GM10266 (cell line): ENCODE results near the gene CNIH2.
A peak's percentile ranks its signal among the peaks of the same experiment; 100 is the strongest.

Source experiments
- DNase-seq: peaks from one replicate; pipeline ENCODE4 v3.0.0; 2012; ENCODE audit errors: extremely low spot score
- TF ChIP-seq, protein P1 (sequence below): IDR thresholded peaks from 2 replicates; pipeline ENCODE4 v1.5.1; 2012; ENCODE audit warnings: mild to moderate bottlenecking, low read depth; ENCODE audit not compliant: control insufficient read depth, insufficient read depth; ENCODE audit errors: missing control alignments

Gene CNIH2

DNA sequence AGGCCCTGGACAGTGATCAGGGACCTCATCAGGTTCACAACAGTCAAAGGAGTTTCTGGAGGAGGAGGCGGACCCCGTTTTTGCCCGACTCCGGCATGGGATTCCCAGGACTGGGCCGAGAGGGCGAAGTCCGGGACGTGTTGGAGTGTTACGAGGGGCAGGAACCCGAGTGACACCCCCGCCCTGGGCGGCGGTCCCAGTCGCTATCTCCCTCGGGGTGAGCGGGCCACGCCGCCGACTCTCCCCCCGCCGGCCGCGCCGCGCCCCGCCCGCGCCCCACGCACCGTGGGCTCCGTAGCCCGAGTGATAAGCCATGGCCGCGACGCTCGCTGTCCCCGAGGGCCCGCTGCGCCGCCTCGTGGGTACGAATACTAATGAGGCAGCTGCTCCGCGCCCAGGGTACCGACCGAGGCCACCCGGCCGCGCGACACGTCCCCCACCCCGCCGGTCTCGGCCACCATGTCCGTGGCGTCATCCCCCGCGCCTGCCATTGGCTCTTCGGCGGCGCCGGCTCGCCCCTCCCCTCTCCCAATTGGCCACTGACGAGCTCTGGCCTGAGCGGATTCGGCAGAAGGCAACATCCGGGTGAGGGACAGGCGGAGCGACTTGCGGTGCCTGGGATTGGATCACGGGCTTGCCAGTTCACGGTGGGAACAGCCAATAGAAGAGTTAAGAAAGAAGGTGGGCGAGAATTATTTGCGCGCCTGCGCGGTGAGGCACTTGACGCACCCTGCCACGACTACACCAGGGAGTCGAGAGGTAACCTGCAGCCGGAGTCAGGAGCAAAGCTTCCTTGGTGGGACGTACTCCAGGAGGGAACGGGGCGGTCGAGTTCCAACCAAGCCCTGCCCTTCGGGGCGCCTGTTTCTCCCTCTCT is 10.9 kb downstream of the CNIH2 start, which contains the start of gene YIF1A:
YIF1A (minus strand) TSS at position 473 of the 877 bp plus-strand sequence; CDS start at position 315, 158 bp downstream.
- TF ChIP-seq, protein P1, sequence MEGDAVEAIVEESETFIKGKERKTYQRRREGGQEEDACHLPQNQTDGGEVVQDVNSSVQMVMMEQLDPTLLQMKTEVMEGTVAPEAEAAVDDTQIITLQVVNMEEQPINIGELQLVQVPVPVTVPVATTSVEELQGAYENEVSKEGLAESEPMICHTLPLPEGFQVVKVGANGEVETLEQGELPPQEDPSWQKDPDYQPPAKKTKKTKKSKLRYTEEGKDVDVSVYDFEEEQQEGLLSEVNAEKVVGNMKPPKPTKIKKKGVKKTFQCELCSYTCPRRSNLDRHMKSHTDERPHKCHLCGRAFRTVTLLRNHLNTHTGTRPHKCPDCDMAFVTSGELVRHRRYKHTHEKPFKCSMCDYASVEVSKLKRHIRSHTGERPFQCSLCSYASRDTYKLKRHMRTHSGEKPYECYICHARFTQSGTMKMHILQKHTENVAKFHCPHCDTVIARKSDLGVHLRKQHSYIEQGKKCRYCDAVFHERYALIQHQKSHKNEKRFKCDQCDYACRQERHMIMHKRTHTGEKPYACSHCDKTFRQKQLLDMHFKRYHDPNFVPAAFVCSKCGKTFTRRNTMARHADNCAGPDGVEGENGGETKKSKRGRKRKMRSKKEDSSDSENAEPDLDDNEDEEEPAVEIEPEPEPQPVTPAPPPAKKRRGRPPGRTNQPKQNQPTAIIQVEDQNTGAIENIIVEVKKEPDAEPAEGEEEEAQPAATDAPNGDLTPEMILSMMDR: peak; percentile 16
- peak; percentile 100 for DNase-seq

DNA sequence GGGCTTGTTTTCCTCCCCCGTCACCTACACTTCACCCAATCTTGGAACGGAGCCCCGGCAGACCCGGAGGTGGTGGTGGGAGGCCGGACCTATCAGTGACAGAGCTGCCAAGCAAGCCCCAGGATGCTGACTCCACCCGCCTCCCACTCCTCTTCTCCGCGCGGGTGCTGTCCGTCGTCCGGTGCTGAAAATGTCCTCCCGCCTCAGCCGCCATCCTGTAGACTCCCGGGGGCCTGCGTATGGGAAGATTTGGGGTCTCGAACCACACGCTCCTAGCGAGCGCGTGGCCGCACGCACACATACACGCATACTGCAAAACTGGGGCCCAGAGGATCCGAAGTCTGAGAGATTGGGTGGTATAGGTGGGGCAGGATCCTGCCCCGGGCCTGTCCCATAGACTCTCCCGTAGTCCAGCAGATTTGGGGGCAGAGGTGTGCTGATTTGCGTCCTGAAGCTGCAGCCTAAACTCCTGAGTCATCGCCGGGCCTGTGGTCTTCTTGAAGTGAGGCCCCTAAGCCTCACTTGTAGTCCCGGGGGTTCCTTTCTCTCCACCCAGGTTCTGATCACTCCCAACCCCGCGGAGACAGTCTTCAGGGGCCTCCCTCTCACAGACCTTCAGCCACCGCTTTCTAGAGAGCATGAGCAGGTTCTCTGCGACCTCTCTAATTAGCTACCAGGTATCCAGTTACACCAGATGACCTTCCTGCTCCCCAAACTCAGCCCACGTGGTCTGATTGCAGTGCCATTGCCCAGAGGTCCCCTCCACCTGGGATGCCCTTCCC is 11.8 kb downstream of the CNIH2 start:
- peak; percentile 97 for DNase-seq
- TF ChIP-seq, protein P1: no peak

DNA sequence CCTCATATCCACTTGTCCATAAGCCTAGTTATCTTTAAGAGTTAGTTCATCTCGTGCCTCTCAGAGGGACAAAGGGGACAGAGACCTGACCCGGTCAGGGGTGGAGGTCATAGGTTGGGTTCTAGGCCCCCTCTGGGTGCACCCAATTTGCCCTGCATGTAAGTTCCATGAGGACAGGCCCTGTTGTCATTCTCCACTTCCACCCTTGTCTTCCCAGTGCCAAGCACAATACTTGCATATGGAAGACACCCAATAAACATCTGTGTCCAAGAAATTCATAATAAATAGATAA is 12.3 kb downstream of the CNIH2 start:
- no peak for DNase-seq
- TF ChIP-seq, protein P1: no peak

DNA sequence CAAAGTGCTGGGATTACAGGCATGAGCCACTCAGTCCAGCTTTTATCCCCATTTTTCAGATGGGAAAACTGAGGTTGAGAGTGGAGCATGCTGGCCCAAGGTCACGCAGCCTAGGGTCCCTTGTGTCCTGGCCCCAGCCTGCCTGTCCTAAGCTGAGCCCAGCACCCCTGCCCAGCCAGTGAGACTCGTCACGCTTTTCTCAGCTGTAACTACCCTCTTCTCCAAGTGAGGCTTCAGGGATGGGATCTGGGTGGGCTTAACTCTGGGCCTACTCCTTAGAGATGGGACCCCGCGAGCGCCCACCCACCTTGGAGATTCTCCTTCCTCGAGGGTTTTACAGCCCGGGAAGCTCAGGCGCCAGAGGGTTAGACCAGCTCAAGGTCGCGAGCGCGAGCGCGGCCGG is 13.3 kb downstream of the CNIH2 start:
- TF ChIP-seq, protein P1: no peak
- DNase-seq: no peak

DNA sequence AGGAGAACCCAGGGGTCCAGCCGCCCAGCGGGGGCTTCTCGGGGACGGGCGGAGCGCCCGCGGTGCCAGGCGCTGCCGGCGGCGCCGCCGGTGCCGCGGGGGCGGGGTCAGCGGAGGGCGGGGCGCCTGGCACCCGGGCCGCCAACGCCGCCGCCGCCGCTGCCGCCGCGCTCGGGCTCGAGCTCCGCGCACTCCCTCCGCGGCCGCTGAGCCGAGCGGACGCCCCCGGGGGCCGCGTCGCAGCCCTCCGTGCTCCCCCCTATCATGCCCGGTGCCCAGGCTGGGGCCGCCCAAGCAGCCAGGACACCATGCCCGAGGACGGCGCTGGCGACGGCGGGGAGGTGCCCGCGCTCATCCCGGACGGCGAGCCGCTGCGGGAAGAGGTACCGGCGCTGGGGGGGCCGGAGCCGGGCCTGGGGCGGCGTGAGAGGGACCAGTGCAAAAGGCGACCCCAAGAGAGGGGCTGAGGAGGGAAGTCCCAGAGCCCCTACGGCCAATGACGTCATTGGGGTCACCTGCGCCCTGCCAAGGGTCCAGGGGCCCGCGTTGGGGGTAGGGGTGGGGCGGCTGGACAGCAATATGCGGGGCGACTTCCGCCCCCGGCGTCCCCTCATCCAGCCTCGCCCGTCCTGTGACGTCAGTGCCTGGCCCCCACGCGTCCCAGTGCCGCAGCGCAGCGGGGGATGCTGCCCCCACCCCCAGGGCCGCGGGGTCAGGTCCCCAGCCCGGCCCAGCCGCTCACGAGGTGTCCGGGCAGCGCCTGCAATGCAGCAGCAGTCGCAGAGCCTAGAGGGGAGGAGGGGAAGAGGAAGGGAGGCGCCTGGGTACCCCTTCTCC is 13.9 kb downstream of the CNIH2 start, which contains the start of gene TMEM151A:
TMEM151A (plus strand) TSS at position 189 of the 837 bp plus-strand sequence; CDS start at position 309, 120 bp downstream.
- TF ChIP-seq, protein P1: no peak
- DNase-seq: no peak

DNA sequence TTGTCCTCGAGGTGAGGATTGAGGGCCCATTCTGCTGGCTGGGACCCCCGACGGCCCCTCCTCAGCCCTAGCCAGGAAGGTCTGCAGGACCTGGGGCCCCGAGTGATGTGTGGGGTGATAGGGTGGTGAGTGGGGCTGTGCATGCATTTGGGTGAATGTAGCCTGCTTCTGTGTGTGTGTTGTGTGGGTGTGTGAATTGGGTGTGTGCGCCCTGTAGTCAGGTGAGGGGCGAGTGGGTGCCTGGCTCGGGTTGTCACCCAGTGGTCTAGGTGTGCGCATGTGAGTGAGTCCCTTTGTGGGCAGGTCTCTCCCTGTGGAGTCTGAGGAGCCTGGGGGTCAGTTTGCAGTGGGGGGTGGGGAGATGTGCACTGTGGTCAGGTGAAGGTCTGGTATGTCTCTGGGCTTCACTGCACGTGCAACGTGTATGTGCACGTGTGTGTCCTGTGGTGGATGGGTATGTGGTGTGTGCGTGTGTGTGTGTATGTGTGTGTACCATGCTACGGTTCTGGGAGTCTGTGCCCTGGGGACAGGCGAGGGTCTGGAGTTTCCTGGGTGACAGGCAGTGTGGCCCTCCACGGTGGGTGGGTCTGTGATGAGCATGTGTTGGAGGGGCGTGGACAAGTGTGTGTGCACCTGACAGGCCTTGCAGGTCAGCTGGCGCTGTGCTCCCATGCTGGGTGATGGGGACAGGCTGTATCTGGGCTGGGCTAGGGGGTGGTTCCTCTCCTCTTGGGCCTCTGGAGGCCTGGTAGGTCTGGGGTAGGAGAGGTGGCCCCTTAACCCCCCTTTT is 14.8 kb downstream of the CNIH2 start:
- TF ChIP-seq, protein P1: no peak
- DNase-seq: no peak
